ENCODE data around the gene GID4. TPM values are rescaled to one million over a fixed set of nuclear protein-coding genes. Genes with fewer than 3 reads are reported as not detected.

The GID4 gene
- total and polyA plus RNA-seq, 2 of the 4 experiments (the other 2 are of a cell fraction): 3.9 to 5.6 TPM

DNA sequence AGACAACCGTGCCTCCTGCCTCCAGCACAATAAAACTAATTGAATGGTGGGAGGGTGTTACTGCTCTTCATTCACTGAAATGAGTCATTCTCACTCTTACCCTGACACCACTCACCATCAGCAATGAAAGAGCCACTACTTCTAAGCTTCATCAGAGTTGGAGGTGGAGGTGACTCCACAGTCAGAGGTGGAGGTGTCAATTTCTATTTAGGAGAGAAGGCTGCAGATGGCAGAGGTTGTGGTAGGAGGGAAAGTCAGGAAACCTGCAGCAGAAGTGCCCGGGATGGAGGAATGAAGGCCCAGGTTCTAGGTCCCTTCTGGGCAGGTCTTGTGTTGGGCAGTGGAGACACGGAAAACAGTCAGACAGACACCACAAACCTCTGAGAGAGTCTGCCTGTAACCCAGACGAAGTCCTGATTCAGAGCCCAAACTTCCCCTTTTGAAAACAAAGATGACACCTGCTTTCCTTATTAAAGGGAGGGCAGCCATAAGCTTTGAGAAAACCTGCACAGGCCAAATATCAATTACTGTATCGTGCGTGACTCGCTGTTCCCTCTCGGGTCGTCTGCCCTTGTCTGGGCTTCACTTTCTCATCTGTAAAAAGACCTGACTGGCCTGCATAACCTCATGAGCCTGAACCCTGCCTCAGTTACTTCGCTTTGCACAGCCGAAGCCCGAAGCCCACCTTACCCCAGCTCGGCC lies 908 bp upstream of the GID4 start:
- Histone ChIP-seq H3K4me1 (ENCODE audit: control insufficient read depth, insufficient read depth, low read length) (peaks cover 14% of the 10 kb centered on the region), H3K4me3 (ENCODE audit: insufficient read depth, low read depth, low read length) (peak overlapping the region; percentile 66), H3K4me2 (ENCODE audit: low read depth, low read length) (peak overlapping the region; percentile 82), H2AK5ac (ENCODE audit: low read depth, low read length) (no peak overlapping the region), H2BK5ac (ENCODE audit: low read depth, low read length, poor library complexity, severe bottlenecking) (no peak overlapping the region), H4K5ac (ENCODE audit: low read depth, low read length) (no peak overlapping the region), H3K56ac (ENCODE audit: extremely low read depth, insufficient read depth, low read length) (no peak overlapping the region), H2BK20ac (ENCODE audit: low read depth, low read length) (no peak overlapping the region), H3K18ac (ENCODE audit: low read depth, low read length) (no peak overlapping the region), H3K23ac (ENCODE audit: low read depth, low read length) (peak overlapping the region; percentile 50), H2BK15ac (ENCODE audit: low read depth, low read length) (no peak overlapping the region), H3K4ac (ENCODE audit: low read depth, low read length) (peak overlapping the region; percentile 88), H3K27me3 (ENCODE audit: control insufficient read depth, insufficient read depth, low read length) (no peaks in the 10 kb centered on the region), H4K8ac (ENCODE audit: low read depth in 2 of 2, low read length in 2 of 2) (peak overlapping the region; percentile 41 to 91; a peak in 2 of 4 replicates), H3K14ac (replicated peaks; ENCODE audit: low read depth, low read length) (0 out of 2 replicates have a peak overlapping the region, but pooled peaks have one; percentile 36), H3K79me1 (ENCODE audit: low read depth in 1 of 2, low read length in 2 of 2) (peaks cover 35 to 67% of the 10 kb centered on the region in 2 experiments), H4K20me1 (ENCODE audit: insufficient read depth, low read length) (peaks cover 5% of the 10 kb centered on the region; the same call in 1 of the 2 replicates), H3K9ac (ENCODE audit: low read depth, low read length) (peak overlapping the region; percentile 84), H3K9me3 (ENCODE audit: control insufficient read depth, insufficient read depth, low read length) (no peaks in the 10 kb centered on the region), H2BK120ac (ENCODE audit: low read depth, low read length) (no peak overlapping the region), H3K9me1 (ENCODE audit: insufficient read depth, low read length) (peaks cover 7% of the 10 kb centered on the region), H3K36me3 (ENCODE audit: control insufficient read depth, insufficient read depth, low read length) (no peaks in the 10 kb centered on the region), H2AK9ac (replicated peaks; ENCODE audit: low read depth, low read length, poor library complexity) (peak overlapping the region; percentile 71), H2AFZ (replicated peaks; ENCODE audit: low read length, poor library complexity) (peak overlapping the region; percentile 98), H3K27ac (ENCODE audit: insufficient read depth, low read length) (peak overlapping the region; percentile 78; the same call in 1 of the 2 replicates), H4K91ac (ENCODE audit: insufficient read depth, low read depth, low read length) (no peak overlapping the region)
- BruUV-seq (replicated peaks): no TSS peak
- ChIA-PET CTCF (no interaction called here), POLR2A (ENCODE audit: unreplicated experiment) (no interaction called here)
- in situ Hi-C loops (cut with MboI; ENCODE audit: low sequenced_read_pairs): loop anchor here (10.0 kb wide), 1 partner anchor 353 kb away; the partner anchor contains the start of gene RAI1
- no peak for ATAC-seq (ENCODE audit: low read depth)
- intact Hi-C loops (cut with micrococcal nuclease): loop anchor here (10.0 kb wide), 1 partner anchor 683 kb away; no protein-coding TSS in a partner anchor
- 5% methylated on average over 9 of the region's 13 CpGs; no CpG with 5 or more reads in 1 of the 2 experiments for WGBS, 2 experiments (ENCODE audit: extremely low coverage in 2 of 2, insufficient read length in 1 of 2)
- peak; percentile 16 for DNase-seq
- dilution Hi-C loops (cut with HindIII; ENCODE audit: low sequenced_read_pairs, unreplicated experiment): no loop called here
- TF ChIP-seq CEBPB (IDR thresholded peaks at IDR 0.05; ENCODE audit: low read depth, low read length) (no peak), RFX5 (IDR thresholded peaks at IDR 0.05; ENCODE audit: low read depth, low read length) (no peak), FOS (IDR thresholded peaks at IDR 0.05; ENCODE audit: low read depth, low read length) (no peak), MAZ (IDR thresholded peaks at IDR 0.05; ENCODE audit: borderline replicate concordance, low read depth, low read length) (no peak), MAFK (IDR thresholded peaks at IDR 0.05; ENCODE audit: low read depth, low read length) (no peak)
- TF ChIP-seq, protein P1, sequence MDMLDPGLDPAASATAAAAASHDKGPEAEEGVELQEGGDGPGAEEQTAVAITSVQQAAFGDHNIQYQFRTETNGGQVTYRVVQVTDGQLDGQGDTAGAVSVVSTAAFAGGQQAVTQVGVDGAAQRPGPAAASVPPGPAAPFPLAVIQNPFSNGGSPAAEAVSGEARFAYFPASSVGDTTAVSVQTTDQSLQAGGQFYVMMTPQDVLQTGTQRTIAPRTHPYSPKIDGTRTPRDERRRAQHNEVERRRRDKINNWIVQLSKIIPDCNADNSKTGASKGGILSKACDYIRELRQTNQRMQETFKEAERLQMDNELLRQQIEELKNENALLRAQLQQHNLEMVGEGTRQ (IDR thresholded peaks at IDR 0.05; ENCODE audit: low read depth, low read length): no peak

Measured in IMR-90 (cell line).